IPS-NIHi7 (cell line): ENCODE data around the gene PHF3.

Source experiments
- DNase-seq: peaks from one replicate; pipeline ENCODE4 v3.0.0; 2012; ENCODE audit warnings: mixed read lengths; ENCODE audit errors: extremely low spot score

PHF3 gene

DNA sequence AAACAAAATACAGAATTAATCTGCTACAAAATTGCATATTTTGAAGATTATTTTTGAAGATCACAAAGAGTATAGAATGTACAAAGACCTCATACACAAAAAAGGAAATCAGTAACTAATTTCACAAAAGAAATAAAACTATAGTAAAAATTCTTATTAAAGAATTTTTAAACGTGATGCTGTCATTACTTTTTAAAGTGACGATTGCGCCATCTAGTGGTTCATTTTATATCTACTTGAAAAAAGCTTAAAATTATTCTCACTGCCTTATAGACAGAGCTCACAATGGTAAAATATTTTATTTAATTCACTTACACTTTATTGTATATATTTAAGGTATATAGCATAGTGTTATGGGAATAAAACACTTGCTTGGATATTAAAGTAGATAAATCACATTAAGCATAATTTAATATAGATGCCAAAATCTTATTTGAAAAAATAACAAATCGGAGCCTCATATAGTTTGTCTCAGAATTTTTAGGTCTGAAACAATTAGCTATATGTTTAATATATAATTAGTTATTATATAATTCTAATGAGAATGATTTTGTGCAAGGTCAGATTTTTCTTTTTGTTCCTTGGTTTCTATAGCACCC is 128.8 kb downstream of the PHF3 start:
- DNase-seq = no peak
